HepG2 (cell line): ENCODE data around the gene SOAT1. TPM values are rescaled to one million over a fixed set of nuclear protein-coding genes. Genes with fewer than 3 reads are reported as not detected.
A peak's percentile ranks its signal among the peaks of the same experiment; 100 is the strongest.

Source experiments
- ATAC-seq: fragments of 200-7000 bp; cut with Tn5 transposase; 3 replicates; pipeline ENCODE4 v1.9.1; 2020; ENCODE audit warnings: mild to moderate bottlenecking, moderate library complexity
- BruUV-seq: library from RNA; stranded (reverse); fragments of 400-500 nt; replicated peaks from 2 replicates; lab custom pipeline; 2021; lab: Mats Ljungman, UMichigan
- CTCF ChIA-PET: fragments of 300-600 bp; formaldehyde crosslinking; extraction: SDS; loops from one replicate; lab custom pipeline; 2021; ENCODE audit warnings: low total read pairs, inconsistent platforms, low intra/inter-chr PET ratio; lab: Yijun Ruan, JAX
- POLR2A ChIA-PET: fragments of 350-600 bp; sonication (Branson Sonifier 250); formaldehyde crosslinking; loops from one replicate; lab custom pipeline; 2020; ENCODE audit warnings: antibody characterized with exemption, inconsistent platforms; lab: Yijun Ruan, JAX
- DNase-seq: peaks from one replicate; pipeline ENCODE4 v3.0.0-alpha.2; 2015; ENCODE audit warnings: low spot score
- FAIRE-seq: peaks from 3 replicates; lab custom pipeline; 2011; peaks lifted over from hg19 to GRCh38; lab: Jason Lieb, UNC
- H2AFZ ChIP-seq: one replicate; pipeline ENCODE4 v1.6.1; 2011; ENCODE audit warnings: low read length, inconsistent platforms
- H3K27ac ChIP-seq: fragments of 300-600 bp; 3 replicates; pipeline ENCODE4 v1.8.0; 2011; ENCODE audit warnings: mixed run types, mild to moderate bottlenecking, mixed read lengths, low read length, inconsistent platforms; ENCODE audit not compliant: insufficient read depth; ENCODE audit errors: extremely low read length
- H3K27me3 ChIP-seq, 2 experiments: fragments of 200-600 bp in 1 of 2; 2 replicates in 1 of 2; 3 replicates in 1 of 2; pipeline versions ENCODE4 v1.6.0 to v1.8.0; 2011; ENCODE audit warnings: low read length in 2 of 2, mild to moderate bottlenecking in 2 of 2, moderate library complexity in 2 of 2, inconsistent platforms in 1 of 2; ENCODE audit not compliant: insufficient read depth in 2 of 2, control insufficient read depth in 1 of 2
- H3K36me3 ChIP-seq, 2 experiments: fragments of 200-600 bp in 1 of 2; replicated peaks in 1 of 2; 2 replicates in 1 of 2; 3 replicates in 1 of 2; pipeline versions ENCODE4 v1.5.1 to v1.8.0; 2011; ENCODE audit warnings: low read length in 2 of 2, inconsistent platforms in 1 of 2; ENCODE audit not compliant: insufficient read depth in 2 of 2, control insufficient read depth in 1 of 2
- H3K4me1 ChIP-seq: 2 replicates; pipeline ENCODE4 v1.5.1; 2012; ENCODE audit warnings: low read length, inconsistent platforms; ENCODE audit not compliant: insufficient read depth
- H3K4me2 ChIP-seq: 2 replicates; pipeline ENCODE4 v1.6.0; 2011; ENCODE audit warnings: low read depth, low read length, inconsistent platforms
- H3K4me3 ChIP-seq, 3 experiments: fragments of 200-600 bp in 1 of 3; sonication (generic), shearing (Covaris generic) in 1 of 3; replicated peaks in 1 of 3; 2 replicates each; pipeline ENCODE4 v1.5.1; 2011 to 2016; ENCODE audit warnings: low read length in 3 of 3, inconsistent platforms in 2 of 3, low read depth in 2 of 3, mild to moderate bottlenecking in 2 of 3, control low read depth in 1 of 3, mixed read lengths in 1 of 3; ENCODE audit not compliant: insufficient read depth in 1 of 3
- H3K79me2 ChIP-seq: one replicate; pipeline ENCODE4 v1.6.1; 2011; ENCODE audit warnings: low read length, inconsistent platforms; ENCODE audit not compliant: insufficient read depth
- H3K9ac ChIP-seq: 2 replicates; pipeline ENCODE4 v1.6.0; 2011; ENCODE audit warnings: mild to moderate bottlenecking, low read depth, low read length, inconsistent platforms; ENCODE audit not compliant: insufficient read depth
- H3K9me3 ChIP-seq: 2 replicates; pipeline ENCODE4 v1.5.1; 2012; ENCODE audit warnings: mild to moderate bottlenecking, low read length
- H4K20me1 ChIP-seq: 2 replicates; pipeline ENCODE4 v1.6.0; 2011; ENCODE audit warnings: inconsistent platforms, mild to moderate bottlenecking, low read length, moderate library complexity; ENCODE audit not compliant: insufficient read depth
- CC2D1A ChIP-seq: sonication (generic); formaldehyde crosslinking; IDR thresholded peaks from 2 replicates; pipeline ENCODE4 v1.8.1; 2023; ENCODE audit warnings: mild to moderate bottlenecking, missing genetic modification reagents
- CREB1 ChIP-seq, 2 experiments: fragments of 450-650 bp in 1 of 2; IDR thresholded peaks; 2 replicates each; pipeline ENCODE4 v1.6.1; 2016 to 2017; ENCODE audit warnings: control low read depth in 1 of 2, mild to moderate bottlenecking in 1 of 2, missing compliant biosample characterization in 1 of 2, missing genetic modification characterization in 1 of 2
- FOXA3 ChIP-seq: IDR thresholded peaks from 2 replicates; pipeline ENCODE4 v1.6.1; 2016; ENCODE audit warnings: missing genetic modification reagents, missing compliant biosample characterization
- HES4 ChIP-seq: sonication (generic); formaldehyde crosslinking; IDR thresholded peaks from 2 replicates; pipeline ENCODE4 v1.9.0; 2021; ENCODE audit warnings: mild to moderate bottlenecking, missing genetic modification reagents, borderline replicate concordance
- JUNB ChIP-seq: sonication (generic); formaldehyde crosslinking; IDR thresholded peaks from 2 replicates; pipeline ENCODE4 v1.8.0; 2022; ENCODE audit warnings: missing genetic modification reagents, mild to moderate bottlenecking, borderline replicate concordance
- MTA1 ChIP-seq: sonication (generic); formaldehyde crosslinking; IDR thresholded peaks from 2 replicates; pipeline ENCODE4 v1.4.0; 2020; ENCODE audit warnings: missing genetic modification reagents, mild to moderate bottlenecking, borderline replicate concordance
- NR0B2 ChIP-seq: sonication (generic); formaldehyde crosslinking; IDR thresholded peaks from 2 replicates; pipeline ENCODE4 v1.4.0; 2020; ENCODE audit warnings: mild to moderate bottlenecking, missing genetic modification reagents
- NR2F6 ChIP-seq, 2 experiments: IDR thresholded peaks; 2 replicates each; pipeline ENCODE4 v1.6.1; 2016; ENCODE audit warnings: antibody characterized with exemption in 1 of 2, mild to moderate bottlenecking in 1 of 2
- PLRG1 ChIP-seq: fragments of 450-650 bp; conservative IDR thresholded peaks from 2 replicates; pipeline ENCODE4 v1.6.1; 2016
- RFX5 ChIP-seq: IDR thresholded peaks from 2 replicates; pipeline ENCODE4 v1.6.1; 2011; ENCODE audit warnings: low read depth, low read length, improper control_type of control experiment
- SAFB2 ChIP-seq: sonication (generic); formaldehyde crosslinking; IDR thresholded peaks from 2 replicates; pipeline ENCODE4 v1.5.1; 2020; ENCODE audit warnings: missing genetic modification reagents, low read depth, mild to moderate bottlenecking, borderline replicate concordance
- TAF15 ChIP-seq: fragments of 200-400 bp; formaldehyde crosslinking; IDR thresholded peaks from one replicate; pipeline ENCODE4 v1.6.1; 2018; ENCODE audit warnings: mild to moderate bottlenecking, low read depth, low read length; ENCODE audit not compliant: poor library complexity, severe bottlenecking
- ZNF354B ChIP-seq: sonication (generic); formaldehyde crosslinking; IDR thresholded peaks from 2 replicates; pipeline ENCODE4 v1.8.0; 2022; ENCODE audit warnings: mild to moderate bottlenecking, missing genetic modification reagents
- ZNF589 ChIP-seq: sonication (generic); formaldehyde crosslinking; conservative IDR thresholded peaks from 2 replicates; pipeline ENCODE4 v1.8.0; 2022; ENCODE audit warnings: mild to moderate bottlenecking, moderate library complexity, missing genetic modification reagents
- ZSCAN9 ChIP-seq: IDR thresholded peaks from 2 replicates; pipeline ENCODE4 v1.6.1; 2016; ENCODE audit warnings: borderline replicate concordance
- WGBS: methylation state at CpG from one replicate; pipeline ENCODE4 v1.1.6; 2017; ENCODE audit warnings: low lambda C conversion rate; 5-methylcytosine and 5-hydroxymethylcytosine counted together
- in situ Hi-C: cut with HindIII; loops from 2 replicates; pipeline ENCODE4 v1.10.0; 2017; ENCODE audit warnings: low pct_unique_long_range_greater_than_20kb; ENCODE audit not compliant: extremely low pct_ligation_motif_present
- intact Hi-C: fragments of 100-400 bp; cut with micrococcal nuclease; formaldehyde crosslinking; loops from one replicate; pipeline ENCODE4 v1.10.0; 2022; ENCODE audit not compliant: unreplicated experiment
- polyA plus RNA-seq, 8 experiments: library from polyadenylated mRNA; depleted of rRNA in 3 of 8; stranded (reverse) in 7 of 8; unstranded in 1 of 8; fragments of >200 nt; fragmentation: Illumina TruSeq in 4 of 8; extraction: Trizol in 4 of 8; gene quantifications; 2 replicates each; pipeline versions ENCODE4 v1.2.1 to v1.2.3, GENCODE V29; 2011 to 2016; ENCODE audit warnings: low read depth in 4 of 8, missing spikeins in 1 of 8, mixed read lengths in 1 of 8; ENCODE audit not compliant: insufficient read depth in 1 of 8
- total RNA-seq, 5 experiments: library from RNA; depleted of rRNA; stranded (reverse); fragments of >200 nt; fragmentation: Illumina TruSeq; extraction: Trizol; gene quantifications; 2 replicates each; pipeline ENCODE4 v1.2.3, GENCODE V29; 2016; ENCODE audit warnings: low read depth in 1 of 5
- TF ChIP-seq, protein P1 (sequence below), 2 experiments: sonication (generic) in 1 of 2; formaldehyde crosslinking in 1 of 2; IDR thresholded peaks; 2 replicates each; pipeline versions ENCODE4 v1.4.0 to v1.6.1; 2016 to 2020; ENCODE audit warnings: borderline replicate concordance in 1 of 2, low read depth in 1 of 2, mild to moderate bottlenecking in 1 of 2, missing genetic modification reagents in 1 of 2
- TF ChIP-seq, protein P2 (sequence below): sonication (generic); formaldehyde crosslinking; IDR thresholded peaks from 2 replicates; pipeline ENCODE4; 2020; ENCODE audit warnings: missing genetic modification reagents, mild to moderate bottlenecking, borderline replicate concordance

The SOAT1 gene
- total and polyA plus RNA-seq, 2 of the 13 experiments (the other 11 are each of a cell fraction or from before 2014, with no cell fraction given): 22.3 to 52.0 TPM

DNA sequence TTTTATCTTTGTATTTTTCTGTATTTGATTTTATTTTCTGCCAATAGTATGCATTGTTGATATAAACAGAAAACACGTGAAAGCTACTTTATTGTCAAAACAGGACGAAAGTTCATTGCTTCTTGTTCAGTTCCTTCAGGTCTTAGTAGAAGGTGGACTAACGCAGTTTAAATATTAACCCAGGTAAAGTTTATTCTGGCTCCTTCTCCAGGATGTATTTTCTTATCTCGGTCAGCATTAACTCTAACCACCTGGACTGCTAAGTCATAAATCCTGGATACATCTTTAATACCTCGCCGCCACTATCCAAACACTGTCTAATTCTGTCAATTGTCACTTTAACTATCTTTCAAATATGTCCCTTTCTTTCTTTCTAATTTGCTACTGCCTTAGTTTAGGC is 5.7 kb upstream of the SOAT1 start (continued):
- TF ChIP-seq, protein P1, sequence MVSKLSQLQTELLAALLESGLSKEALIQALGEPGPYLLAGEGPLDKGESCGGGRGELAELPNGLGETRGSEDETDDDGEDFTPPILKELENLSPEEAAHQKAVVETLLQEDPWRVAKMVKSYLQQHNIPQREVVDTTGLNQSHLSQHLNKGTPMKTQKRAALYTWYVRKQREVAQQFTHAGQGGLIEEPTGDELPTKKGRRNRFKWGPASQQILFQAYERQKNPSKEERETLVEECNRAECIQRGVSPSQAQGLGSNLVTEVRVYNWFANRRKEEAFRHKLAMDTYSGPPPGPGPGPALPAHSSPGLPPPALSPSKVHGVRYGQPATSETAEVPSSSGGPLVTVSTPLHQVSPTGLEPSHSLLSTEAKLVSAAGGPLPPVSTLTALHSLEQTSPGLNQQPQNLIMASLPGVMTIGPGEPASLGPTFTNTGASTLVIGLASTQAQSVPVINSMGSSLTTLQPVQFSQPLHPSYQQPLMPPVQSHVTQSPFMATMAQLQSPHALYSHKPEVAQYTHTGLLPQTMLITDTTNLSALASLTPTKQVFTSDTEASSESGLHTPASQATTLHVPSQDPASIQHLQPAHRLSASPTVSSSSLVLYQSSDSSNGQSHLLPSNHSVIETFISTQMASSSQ (IDR thresholded peaks at IDR 0.05; ENCODE audit: low read depth): peak; percentile 48; the same call in 1 of the 2 replicates
- TF ChIP-seq, protein P1 (CRISPR knock-in tag; IDR thresholded peaks at IDR 0.05; ENCODE audit: borderline replicate concordance): no peak
- TF ChIP-seq ZSCAN9 (CRISPR knock-in tag): no peak
- TF ChIP-seq ZNF354B: no peak
- TF ChIP-seq HES4 (CRISPR knock-in tag): no peak
- no peak for TF ChIP-seq SAFB2 (CRISPR knock-in tag)
- no peak for TF ChIP-seq CC2D1A (CRISPR knock-in tag)
- no peak for TF ChIP-seq JUNB
- TF ChIP-seq RFX5: no peak
- no peak for TF ChIP-seq FOXA3 (CRISPR knock-in tag)

DNA sequence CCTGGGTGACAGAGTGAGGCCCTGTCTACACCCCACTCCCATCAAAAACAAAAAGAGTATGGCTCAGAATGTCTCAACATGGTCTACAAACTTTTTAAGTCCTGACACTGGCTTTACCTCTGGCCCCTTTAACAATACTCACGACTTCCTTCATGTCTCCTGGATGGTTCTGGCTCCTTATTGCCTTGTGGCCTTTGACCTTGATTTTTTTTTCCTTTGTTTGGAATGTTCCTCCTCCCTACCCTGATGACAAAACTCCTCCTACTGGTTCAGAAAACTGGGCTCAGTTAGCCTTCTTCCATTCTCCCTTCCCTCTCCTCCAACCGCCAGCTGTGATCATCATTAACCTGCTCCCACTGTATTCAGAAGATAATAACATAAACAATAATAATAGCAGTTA is 4.6 kb upstream of the SOAT1 start:
- Histone ChIP-seq H3K4me2 (no peak overlapping the region; the same call in 1 of the 2 replicates), H3K9ac (no peak overlapping the region), H3K9me3 (no peaks in the 10 kb centered on the region), H3K27me3 (no peaks in the 10 kb centered on the region), H2AFZ (no peak overlapping the region), H3K4me3 (no peak overlapping the region), H3K36me3 (no peaks in the 10 kb centered on the region), H4K20me1 (no peaks in the 10 kb centered on the region), H3K27ac (no peak overlapping the region), H3K79me2 (no peaks in the 10 kb centered on the region), H3K4me1 (peaks cover 48% of the 10 kb centered on the region)
- FAIRE-seq (no peak), ATAC-seq (no peak), DNase-seq (no peak)
- in situ Hi-C loops: no loop called here
- WGBS: 10% methylated on average over 2 of the region's 2 CpGs
- CTCF ChIA-PET: no interaction called here
- no TSS peak for BruUV-seq
- POLR2A ChIA-PET: no interaction called here
- intact Hi-C loops: no loop called here
- TF ChIP-seq ZNF589 (no peak), NR0B2 (CRISPR knock-in tag) (no peak), TAF15 (no peak), NR2F6 (IDR thresholded peaks at IDR 0.05) (no peak), NR2F6 (CRISPR knock-in tag; IDR thresholded peaks at IDR 0.05) (0 out of 2 replicates have a peak, but pooled peaks have one; percentile 13), PLRG1 (no peak), CREB1 (IDR thresholded peaks at IDR 0.05) (no peak), CREB1 (CRISPR knock-in tag; IDR thresholded peaks at IDR 0.05) (no peak), MTA1 (CRISPR knock-in tag) (no peak)
- TF ChIP-seq, protein P2, sequence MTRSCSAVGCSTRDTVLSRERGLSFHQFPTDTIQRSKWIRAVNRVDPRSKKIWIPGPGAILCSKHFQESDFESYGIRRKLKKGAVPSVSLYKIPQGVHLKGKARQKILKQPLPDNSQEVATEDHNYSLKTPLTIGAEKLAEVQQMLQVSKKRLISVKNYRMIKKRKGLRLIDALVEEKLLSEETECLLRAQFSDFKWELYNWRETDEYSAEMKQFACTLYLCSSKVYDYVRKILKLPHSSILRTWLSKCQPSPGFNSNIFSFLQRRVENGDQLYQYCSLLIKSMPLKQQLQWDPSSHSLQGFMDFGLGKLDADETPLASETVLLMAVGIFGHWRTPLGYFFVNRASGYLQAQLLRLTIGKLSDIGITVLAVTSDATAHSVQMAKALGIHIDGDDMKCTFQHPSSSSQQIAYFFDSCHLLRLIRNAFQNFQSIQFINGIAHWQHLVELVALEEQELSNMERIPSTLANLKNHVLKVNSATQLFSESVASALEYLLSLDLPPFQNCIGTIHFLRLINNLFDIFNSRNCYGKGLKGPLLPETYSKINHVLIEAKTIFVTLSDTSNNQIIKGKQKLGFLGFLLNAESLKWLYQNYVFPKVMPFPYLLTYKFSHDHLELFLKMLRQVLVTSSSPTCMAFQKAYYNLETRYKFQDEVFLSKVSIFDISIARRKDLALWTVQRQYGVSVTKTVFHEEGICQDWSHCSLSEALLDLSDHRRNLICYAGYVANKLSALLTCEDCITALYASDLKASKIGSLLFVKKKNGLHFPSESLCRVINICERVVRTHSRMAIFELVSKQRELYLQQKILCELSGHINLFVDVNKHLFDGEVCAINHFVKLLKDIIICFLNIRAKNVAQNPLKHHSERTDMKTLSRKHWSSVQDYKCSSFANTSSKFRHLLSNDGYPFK (CRISPR knock-in tag): no peak
